SK-N-SH (cell line): ENCODE data around the gene GALNT16. TPM values are rescaled to one million over a fixed set of nuclear protein-coding genes. Genes with fewer than 3 reads are reported as not detected.

ENCODE experiments used
- CTCF ChIA-PET: fragments of 300-600, 350-600 bp; formaldehyde crosslinking; extraction: SDS; loops from one replicate; lab custom pipeline; 2021; lab: Yijun Ruan, JAX
- POLR2A ChIA-PET: fragments of 350-600 bp; sonication (Branson Sonifier 250); formaldehyde crosslinking; extraction: SDS; loops from one replicate; lab custom pipeline; 2020; ENCODE audit warnings: antibody characterized with exemption, inconsistent platforms; lab: Yijun Ruan, JAX
- DNase-seq: peaks from one replicate; pipeline ENCODE4 v3.0.0; 2012
- H2AFZ ChIP-seq: fragments of 200-600 bp; sonication (generic); 2 replicates; pipeline ENCODE4 v1.8.1; 2016; ENCODE audit warnings: antibody characterized with exemption, mild to moderate bottlenecking, low read depth
- H3F3A ChIP-seq: fragments of 200-600 bp; sonication (generic); replicated peaks from 2 replicates; pipeline ENCODE3; 2016; ENCODE audit warnings: antibody characterized with exemption, mild to moderate bottlenecking; ENCODE audit not compliant: insufficient read depth
- H3K27ac ChIP-seq, 2 experiments: fragments of 200-500 bp in 1 of 2; fragments of 200-600 bp in 1 of 2; sonication (Bioruptor generic) in 1 of 2; sonication (generic), shearing (Covaris generic) in 1 of 2; 2 replicates each; pipeline versions ENCODE4 v1.5.1 to v1.6.1; 2014 to 2016; ENCODE audit warnings: low read depth in 2 of 2, inconsistent platforms in 1 of 2, low read length in 1 of 2, mild to moderate bottlenecking in 1 of 2, mixed read lengths in 1 of 2
- H3K27me3 ChIP-seq: fragments of 200-600 bp; sonication (generic), shearing (Covaris generic); 2 replicates; pipeline ENCODE4 v1.6.1; 2016; ENCODE audit warnings: mixed run types; ENCODE audit not compliant: insufficient read depth
- H3K36me3 ChIP-seq, 2 experiments: fragments of 200-500 bp in 1 of 2; fragments of 200-600 bp in 1 of 2; sonication (Bioruptor generic) in 1 of 2; sonication (generic) in 1 of 2; replicated peaks in 1 of 2; 2 replicates each; pipeline versions ENCODE3 to v1.5.1; 2014 to 2016; ENCODE audit warnings: low read length in 1 of 2, mild to moderate bottlenecking in 1 of 2; ENCODE audit not compliant: insufficient read depth in 2 of 2, control insufficient read depth in 1 of 2
- H3K4me1 ChIP-seq, 2 experiments: fragments of 200-500 bp in 1 of 2; fragments of 200-600 bp in 1 of 2; sonication (Bioruptor generic) in 1 of 2; sonication (generic), shearing (Covaris generic) in 1 of 2; 2 replicates each; pipeline versions ENCODE4 v1.5.1 to v1.6.1; 2014 to 2016; ENCODE audit warnings: low read depth in 1 of 2, low read length in 1 of 2, mixed run types in 1 of 2; ENCODE audit not compliant: insufficient read depth in 2 of 2, control insufficient read depth in 1 of 2
- H3K4me2 ChIP-seq: fragments of 200-600 bp; sonication (generic), shearing (Covaris generic); 2 replicates; pipeline ENCODE4 v1.6.1; 2017; ENCODE audit warnings: mixed run types
- H3K4me3 ChIP-seq, 2 experiments: fragments of 200-500 bp in 1 of 2; fragments of 200-600 bp in 1 of 2; sonication (Bioruptor generic) in 1 of 2; sonication (generic), shearing (Covaris generic) in 1 of 2; 2 replicates each; pipeline versions ENCODE4 v1.5.1 to v1.8.1; 2014 to 2016; ENCODE audit warnings: low read depth in 2 of 2, inconsistent platforms in 1 of 2, low read length in 1 of 2, mild to moderate bottlenecking in 1 of 2, mixed read lengths in 1 of 2, moderate library complexity in 1 of 2
- H3K79me2 ChIP-seq: fragments of 200-600 bp; sonication (generic); 2 replicates; pipeline ENCODE4 v1.8.1; 2017; ENCODE audit warnings: mild to moderate bottlenecking; ENCODE audit not compliant: insufficient read depth
- H3K9ac ChIP-seq: fragments of 200-600 bp; sonication (generic); 2 replicates; pipeline ENCODE4 v1.6.1; 2017; ENCODE audit warnings: mixed run types
- H3K9me2 ChIP-seq: fragments of 200-600 bp; sonication (generic); 2 replicates; pipeline ENCODE4 v1.6.1; 2017; ENCODE audit warnings: mixed run types
- H3K9me3 ChIP-seq: fragments of 200-600 bp; sonication (generic); 2 replicates; pipeline ENCODE4 v1.6.1; 2017; ENCODE audit warnings: mixed run types, mild to moderate bottlenecking, moderate library complexity
- H4K20me1 ChIP-seq: fragments of 200-600 bp; sonication (generic); 2 replicates; pipeline ENCODE4 v1.6.1; 2017; ENCODE audit warnings: mild to moderate bottlenecking, mixed run types; ENCODE audit not compliant: insufficient read depth
- CTCF ChIP-seq: fragments of 200-600 bp; sonication (generic); IDR thresholded peaks from 2 replicates; pipeline ENCODE4 v1.6.1; 2017; ENCODE audit warnings: antibody characterized with exemption, mild to moderate bottlenecking, moderate library complexity
- ELF1 ChIP-seq: IDR thresholded peaks from 2 replicates; pipeline ENCODE4 v1.4.0; 2012
- FOXM1 ChIP-seq: IDR thresholded peaks from 2 replicates; pipeline ENCODE4 v1.4.0; 2012; ENCODE audit warnings: low read depth, mild to moderate bottlenecking
- GATA2 ChIP-seq: sonication (generic); formaldehyde crosslinking; IDR thresholded peaks from 2 replicates; pipeline ENCODE4 v1.5.0; 2020; ENCODE audit warnings: mild to moderate bottlenecking, missing genetic modification reagents
- IRF3 ChIP-seq: fragments of 150-350 bp; IDR thresholded peaks from 2 replicates; pipeline ENCODE4 v1.6.1; 2016; ENCODE audit warnings: mild to moderate bottlenecking, low read depth, low read length
- JUND ChIP-seq: IDR thresholded peaks from 2 replicates; pipeline ENCODE4 v1.4.0; 2012
- MAX ChIP-seq: IDR thresholded peaks from 2 replicates; pipeline ENCODE4 v1.4.0; 2012; ENCODE audit warnings: low read depth
- MEF2A ChIP-seq: IDR thresholded peaks from 2 replicates; pipeline ENCODE4 v1.4.0; 2012; ENCODE audit warnings: low read depth, borderline replicate concordance
- MXI1 ChIP-seq: IDR thresholded peaks from 2 replicates; pipeline ENCODE4 v1.6.1; 2012; ENCODE audit warnings: mild to moderate bottlenecking, low read depth, low read length, improper control_type of control experiment
- NRF1 ChIP-seq: IDR thresholded peaks from 2 replicates; pipeline ENCODE4 v1.6.1; 2012; ENCODE audit warnings: low read depth, mild to moderate bottlenecking, low read length
- PBX3 ChIP-seq: IDR thresholded peaks from 2 replicates; pipeline ENCODE4; 2012
- REST ChIP-seq: IDR thresholded peaks from 2 replicates; pipeline ENCODE4 v1.6.1; 2012; ENCODE audit warnings: mild to moderate bottlenecking, low read depth, low read length, moderate library complexity
- RFX5 ChIP-seq: IDR thresholded peaks from 2 replicates; pipeline ENCODE4 v1.6.1; 2012; ENCODE audit warnings: mild to moderate bottlenecking, improper control_type of control experiment, low read length
- TAF1 ChIP-seq: IDR thresholded peaks from 2 replicates; pipeline ENCODE4 v1.6.1; 2012; ENCODE audit warnings: low read depth, mild to moderate bottlenecking, low read length, moderate library complexity, borderline replicate concordance
- TCF12 ChIP-seq: IDR thresholded peaks from 2 replicates; pipeline ENCODE4 v1.4.0; 2012
- TEAD4 ChIP-seq: IDR thresholded peaks from 2 replicates; pipeline ENCODE4 v1.4.0; 2012; ENCODE audit warnings: mild to moderate bottlenecking, borderline replicate concordance; ENCODE audit not compliant: insufficient read depth
- USF1 ChIP-seq: IDR thresholded peaks from 2 replicates; pipeline ENCODE4 v1.4.0; 2012; ENCODE audit warnings: low read depth, borderline replicate concordance
- YY1 ChIP-seq: IDR thresholded peaks from 2 replicates; pipeline ENCODE4 v1.4.0; 2012; ENCODE audit warnings: low read depth, mild to moderate bottlenecking
- WGBS: methylation state at CpG from one replicate; pipeline ENCODE4 v1.1.6; 2017; ENCODE audit warnings: low lambda C conversion rate; 5-methylcytosine and 5-hydroxymethylcytosine counted together
- polyA plus RNA-seq, 3 experiments: library from polyadenylated mRNA; depleted of rRNA; stranded (reverse); fragments of >200 nt; gene quantifications; 2 replicates each; pipeline ENCODE4 v1.2.3, GENCODE V29; 2012

The GALNT16 gene
- polyA plus RNA-seq, 1 of the 3 experiments (the other 2 are of a cell fraction): 17.0 TPM

GRCh38 chr14:69399750-69400149 is 139.8 kb downstream of the GALNT16 start:
- WGBS: 19% methylated on average over 8 of the region's 8 CpGs
- H2AFZ ChIP-seq: no peak overlapping the region
- H3F3A ChIP-seq: peaks cover 4% of the 10 kb centered on the region
- H3K27ac ChIP-seq: peak overlapping the region in 1 of 2 experiments; percentile 93; a peak in 1 of 4 replicates
- H3K4me1 ChIP-seq: peaks cover 13 to 25% of the 10 kb centered on the region in 2 experiments; a peak in 3 of 4 replicates
- TF ChIP-seq TEAD4 (no peak), JUND (no peak), TAF1 (no peak), IRF3 (no peak), MAX (no peak), MEF2A (no peak), RFX5 (no peak), TCF12 (no peak), CTCF (no peak), NRF1 (no peak), USF1 (no peak), REST (no peak), GATA2 (CRISPR knock-in tag) (no peak), PBX3 (no peak), ELF1 (no peak), MXI1 (no peak), YY1 (no peak), FOXM1 (no peak)
- H3K4me3 ChIP-seq: peak overlapping the region; percentile 83 to 93
- peak overlapping the region; percentile 90 for H3K4me2 ChIP-seq
- peaks cover 14 to 24% of the 10 kb centered on the region in 2 experiments for H3K36me3 ChIP-seq
- ChIA-PET CTCF (interaction anchor here (1.1 to 1.6 kb wide), 3 partner anchors 60 to 140 kb away, joined by 3 to 6 read pairs (median 4); no protein-coding TSS in a partner anchor), POLR2A (no interaction called here)
- H3K9me3 ChIP-seq: no peaks in the 10 kb centered on the region
- H3K9ac ChIP-seq: peak overlapping the region; percentile 99
- H3K27me3 ChIP-seq: no peaks in the 10 kb centered on the region
- no peak for DNase-seq
- peaks cover 93% of the 10 kb centered on the region for H3K79me2 ChIP-seq
- H4K20me1 ChIP-seq: peaks cover 69% of the 10 kb centered on the region
- no peaks in the 10 kb centered on the region for H3K9me2 ChIP-seq
